Measurements from ENCODE around the gene FBXL7.

FBXL7 gene

GRCh38 chr5:15702102-15702501 lies 202.1 kb downstream of the FBXL7 start:
- TF ChIP-seq, protein P1, sequence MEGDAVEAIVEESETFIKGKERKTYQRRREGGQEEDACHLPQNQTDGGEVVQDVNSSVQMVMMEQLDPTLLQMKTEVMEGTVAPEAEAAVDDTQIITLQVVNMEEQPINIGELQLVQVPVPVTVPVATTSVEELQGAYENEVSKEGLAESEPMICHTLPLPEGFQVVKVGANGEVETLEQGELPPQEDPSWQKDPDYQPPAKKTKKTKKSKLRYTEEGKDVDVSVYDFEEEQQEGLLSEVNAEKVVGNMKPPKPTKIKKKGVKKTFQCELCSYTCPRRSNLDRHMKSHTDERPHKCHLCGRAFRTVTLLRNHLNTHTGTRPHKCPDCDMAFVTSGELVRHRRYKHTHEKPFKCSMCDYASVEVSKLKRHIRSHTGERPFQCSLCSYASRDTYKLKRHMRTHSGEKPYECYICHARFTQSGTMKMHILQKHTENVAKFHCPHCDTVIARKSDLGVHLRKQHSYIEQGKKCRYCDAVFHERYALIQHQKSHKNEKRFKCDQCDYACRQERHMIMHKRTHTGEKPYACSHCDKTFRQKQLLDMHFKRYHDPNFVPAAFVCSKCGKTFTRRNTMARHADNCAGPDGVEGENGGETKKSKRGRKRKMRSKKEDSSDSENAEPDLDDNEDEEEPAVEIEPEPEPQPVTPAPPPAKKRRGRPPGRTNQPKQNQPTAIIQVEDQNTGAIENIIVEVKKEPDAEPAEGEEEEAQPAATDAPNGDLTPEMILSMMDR (IDR thresholded peaks at IDR 0.05; ENCODE audit: control extremely low read depth, extremely low read depth, low read depth, missing control alignments) = no peak
- no peak for DNase-seq (ENCODE audit: extremely low spot score)
- CTCF ChIA-PET = no interaction called here
- POLR2A ChIA-PET = no interaction called here

GRCh38 chr5:15703901-15704300 lies 203.9 kb downstream of the FBXL7 start:
- ChIA-PET POLR2A (no interaction called here), CTCF (no interaction called here)
- TF ChIP-seq, protein P1 (IDR thresholded peaks at IDR 0.05; ENCODE audit: control extremely low read depth, extremely low read depth, low read depth, missing control alignments) = no peak
- no peak for DNase-seq (ENCODE audit: extremely low spot score)

DNA sequence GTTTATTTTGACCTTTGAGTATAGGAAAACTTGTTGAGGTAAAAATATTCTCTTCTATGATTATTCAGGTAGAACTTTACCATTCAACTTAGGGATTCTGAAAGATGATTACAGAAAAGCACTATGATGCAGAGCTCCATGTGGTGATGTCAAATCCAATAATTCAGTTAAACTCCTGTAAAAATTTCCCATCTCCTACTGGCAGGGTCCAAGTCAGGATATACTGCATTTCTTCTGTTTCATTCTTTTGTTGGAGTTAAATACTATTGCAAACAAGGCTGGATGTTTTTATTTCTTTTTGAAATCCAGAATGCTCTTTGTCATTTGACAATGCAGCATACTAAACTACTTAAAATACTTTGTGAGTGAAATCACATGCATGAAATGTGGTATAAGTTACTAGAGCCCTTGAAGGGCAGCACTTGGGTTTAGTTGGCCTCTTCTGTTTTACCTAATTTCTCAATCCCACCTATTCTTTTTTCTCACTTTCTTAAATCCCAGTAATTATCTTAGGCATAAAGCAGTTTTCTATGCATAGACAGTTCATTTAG lies 204.5 kb downstream of the FBXL7 start:
- no peak for DNase-seq (ENCODE audit: extremely low spot score)
- ChIA-PET POLR2A (no interaction called here), CTCF (no interaction called here)
- TF ChIP-seq, protein P1 (IDR thresholded peaks at IDR 0.05; ENCODE audit: control extremely low read depth, extremely low read depth, low read depth, missing control alignments) = no peak

GRCh38 chr5:15707631-15708030 lies 207.7 kb downstream of the FBXL7 start:
- TF ChIP-seq, protein P1 (IDR thresholded peaks at IDR 0.05; ENCODE audit: control extremely low read depth, extremely low read depth, low read depth, missing control alignments) = no peak
- ChIA-PET CTCF (interaction anchor here (1.0 to 1.4 kb wide), 2 partner anchors 12 to 13 kb away, joined by 3 read pairs; no protein-coding TSS in a partner anchor), POLR2A (no interaction called here)
- no peak for DNase-seq (ENCODE audit: extremely low spot score)

- ChIA-PET CTCF (interaction anchor here (0.7 to 1.4 kb wide), 3 partner anchors 9 to 50 kb away, joined by 3 read pairs; no protein-coding TSS in a partner anchor), POLR2A (no interaction called here)
- TF ChIP-seq, protein P1 (IDR thresholded peaks at IDR 0.05; ENCODE audit: control extremely low read depth, extremely low read depth, low read depth, missing control alignments) = no peak
- DNase-seq (ENCODE audit: extremely low spot score) = no peak
Observed at GRCh38 chr5:15711892-15712291, 211.9 kb downstream of the FBXL7 start.

DNA sequence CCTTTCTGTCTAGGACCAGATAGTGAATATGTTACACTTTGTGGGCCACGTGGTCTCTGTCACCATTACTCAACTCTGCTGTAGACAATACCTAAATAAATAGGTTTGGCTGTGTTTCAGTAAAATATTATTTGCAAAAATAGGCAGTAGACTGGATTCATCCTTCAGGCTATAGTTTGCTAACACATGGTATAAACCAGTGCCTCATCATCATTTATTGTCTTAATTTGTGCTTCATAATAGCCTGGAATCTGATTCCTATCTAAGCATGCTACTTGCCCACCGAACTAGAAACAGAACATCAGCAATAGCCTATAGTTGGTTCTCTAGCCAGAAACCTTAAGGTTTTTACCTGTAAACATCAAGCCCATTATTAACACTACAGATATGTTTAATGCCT lies 215.6 kb downstream of the FBXL7 start:
- ChIA-PET POLR2A (no interaction called here), CTCF (no interaction called here)
- TF ChIP-seq, protein P1 (IDR thresholded peaks at IDR 0.05; ENCODE audit: control extremely low read depth, extremely low read depth, low read depth, missing control alignments) = no peak
- no peak for DNase-seq (ENCODE audit: extremely low spot score)

- TF ChIP-seq, protein P1 (IDR thresholded peaks at IDR 0.05; ENCODE audit: control extremely low read depth, extremely low read depth, low read depth, missing control alignments) = no peak
- CTCF ChIA-PET = no interaction called here
- POLR2A ChIA-PET = no interaction called here
- no peak for DNase-seq (ENCODE audit: extremely low spot score)
Observed at GRCh38 chr5:15715967-15716366, 216.0 kb downstream of the FBXL7 start.
